H1 (cell line): Measurements from ENCODE around the gene XRCC6. TPM values are rescaled to one million over a fixed set of nuclear protein-coding genes. Genes with fewer than 3 reads are reported as not detected.

Source experiments
- ASH2L ChIP-seq: fragments of 200-600, 300-600 bp; sonication (generic); IDR thresholded peaks from one replicate; pipeline ENCODE4 v1.7.1; 2017; ENCODE audit warnings: low read length
- BRCA1 ChIP-seq: IDR thresholded peaks from 2 replicates; pipeline ENCODE4 v1.6.1; 2012; ENCODE audit warnings: low read depth, low read length, improper control_type of control experiment
- CBX5 ChIP-seq: fragments of 300-800, 300-1000 bp; sonication (generic); IDR thresholded peaks from 2 replicates; pipeline ENCODE4 v1.7.1; 2016; ENCODE audit warnings: antibody characterized with exemption, low read length, low read depth
- CHD2 ChIP-seq: IDR thresholded peaks from 2 replicates; pipeline ENCODE4 v1.6.1; 2012; ENCODE audit warnings: low read length, improper control_type of control experiment
- EGR1 ChIP-seq: IDR thresholded peaks from 2 replicates; pipeline ENCODE4 v1.6.1; 2011; ENCODE audit warnings: low read depth, low read length, borderline replicate concordance
- EP300 ChIP-seq, 2 experiments: IDR thresholded peaks; 1 replicate in 1 of 2; 2 replicates in 1 of 2; pipeline ENCODE4 v1.6.1; 2011 to 2012; ENCODE audit warnings: low read depth in 2 of 2, low read length in 2 of 2, mild to moderate bottlenecking in 2 of 2, borderline replicate concordance in 1 of 2, inconsistent platforms in 1 of 2, moderate library complexity in 1 of 2
- HDAC2 ChIP-seq, 2 experiments: fragments of 300-600 bp in 1 of 2; sonication (generic) in 1 of 2; IDR thresholded peaks; 2 replicates each; pipeline ENCODE4 v1.6.1; 2011 to 2012; ENCODE audit warnings: low read depth in 2 of 2, low read length in 2 of 2, mild to moderate bottlenecking in 2 of 2, moderate library complexity in 2 of 2, borderline replicate concordance in 1 of 2, inconsistent platforms in 1 of 2
- JUN ChIP-seq: IDR thresholded peaks from 2 replicates; pipeline ENCODE4 v1.6.1; 2011; ENCODE audit warnings: low read depth, mild to moderate bottlenecking, improper control_type of control experiment, low read length
- KDM4A ChIP-seq: IDR thresholded peaks from one replicate; pipeline ENCODE4 v1.7.1; 2012; ENCODE audit warnings: low read depth, mild to moderate bottlenecking, moderate library complexity, low read length, inconsistent platforms; ENCODE audit not compliant: severe bottlenecking
- KDM5A ChIP-seq: fragments of 200-600 bp; IDR thresholded peaks from 2 replicates; pipeline ENCODE4 v1.7.1; 2012; ENCODE audit warnings: mild to moderate bottlenecking, low read length, inconsistent platforms, mixed read lengths
- NANOG ChIP-seq: IDR thresholded peaks from 2 replicates; pipeline ENCODE4 v1.6.1; 2011; ENCODE audit warnings: low read length, low read depth, mild to moderate bottlenecking, inconsistent platforms; ENCODE audit not compliant: insufficient read depth, poor library complexity, severe bottlenecking
- PHF8 ChIP-seq: fragments of 200-600 bp; sonication (generic); conservative IDR thresholded peaks from 2 replicates; pipeline ENCODE4 v1.7.1; 2012; ENCODE audit warnings: low read depth, mild to moderate bottlenecking, inconsistent platforms, low read length, moderate library complexity
- POLR2A ChIP-seq, 2 experiments: IDR thresholded peaks; 1 replicate in 1 of 2; 2 replicates in 1 of 2; pipeline ENCODE4 v1.6.1; 2011; ENCODE audit warnings: low read depth in 2 of 2, low read length in 2 of 2, mild to moderate bottlenecking in 2 of 2; ENCODE audit errors: control extremely low read depth in 1 of 2
- RFX5 ChIP-seq: IDR thresholded peaks from 2 replicates; pipeline ENCODE4 v1.6.1; 2011; ENCODE audit warnings: low read depth, low read length, improper control_type of control experiment, borderline replicate concordance
- RXRA ChIP-seq: IDR thresholded peaks from 2 replicates; pipeline ENCODE4 v1.6.1; 2011; ENCODE audit warnings: low read depth, mild to moderate bottlenecking, low read length, moderate library complexity; ENCODE audit not compliant: insufficient read depth
- SIN3A ChIP-seq, 2 experiments: IDR thresholded peaks in 1 of 2; conservative IDR thresholded peaks in 1 of 2; 2 replicates each; pipeline ENCODE4 v1.6.1; 2011 to 2012; ENCODE audit warnings: low read length in 2 of 2, improper control_type of control experiment in 1 of 2, low read depth in 1 of 2, mild to moderate bottlenecking in 1 of 2
- SP4 ChIP-seq: IDR thresholded peaks from 2 replicates; pipeline ENCODE4 v1.6.1; 2012; ENCODE audit warnings: low read length, inconsistent platforms
- TBP ChIP-seq: IDR thresholded peaks from 2 replicates; pipeline ENCODE4 v1.6.1; 2011; ENCODE audit warnings: low read depth, low read length, improper control_type of control experiment
- TCF12 ChIP-seq: IDR thresholded peaks from 2 replicates; pipeline ENCODE4 v1.6.1; 2011; ENCODE audit warnings: low read depth, mild to moderate bottlenecking, low read length
- ZNF274 ChIP-seq: IDR thresholded peaks from 2 replicates; pipeline ENCODE4 v1.7.0; 2012; ENCODE audit warnings: low read length, borderline replicate concordance; ENCODE audit errors: extremely low read depth
- polyA plus RNA-seq, 7 experiments: library from polyadenylated mRNA; depleted of rRNA in 3 of 7; stranded (reverse) in 5 of 7; unstranded in 2 of 7; fragments of >200 nt in 5 of 7; fragments of 200-250 nt in 2 of 7; gene quantifications; 1 replicate in 5 of 7; 2 replicates in 1 of 7; 4 replicates in 1 of 7; pipeline versions ENCODE4 v1.2.1 to v1.2.3, GENCODE V29; 2011 to 2013; ENCODE audit warnings: missing spikeins in 2 of 7, mixed read lengths in 2 of 7
- total RNA-seq: library from RNA; stranded (reverse); fragmentation: NEBNext Ultra II Directional; extraction: Animal tissue kit (Norgen Biotek cat#: 25700); gene quantifications from 2 replicates; pipeline ENCODE4 v1.2.1, GENCODE V29; 2021
- TF ChIP-seq, protein P1 (sequence below): IDR thresholded peaks from 2 replicates; pipeline ENCODE4 v1.6.1; 2012; ENCODE audit warnings: inconsistent platforms

Gene XRCC6
- total and polyA plus RNA-seq, 2 of the 8 experiments (the other 6 are each of a cell fraction or from before 2014, with no cell fraction given): 150 to 490 TPM

DNA sequence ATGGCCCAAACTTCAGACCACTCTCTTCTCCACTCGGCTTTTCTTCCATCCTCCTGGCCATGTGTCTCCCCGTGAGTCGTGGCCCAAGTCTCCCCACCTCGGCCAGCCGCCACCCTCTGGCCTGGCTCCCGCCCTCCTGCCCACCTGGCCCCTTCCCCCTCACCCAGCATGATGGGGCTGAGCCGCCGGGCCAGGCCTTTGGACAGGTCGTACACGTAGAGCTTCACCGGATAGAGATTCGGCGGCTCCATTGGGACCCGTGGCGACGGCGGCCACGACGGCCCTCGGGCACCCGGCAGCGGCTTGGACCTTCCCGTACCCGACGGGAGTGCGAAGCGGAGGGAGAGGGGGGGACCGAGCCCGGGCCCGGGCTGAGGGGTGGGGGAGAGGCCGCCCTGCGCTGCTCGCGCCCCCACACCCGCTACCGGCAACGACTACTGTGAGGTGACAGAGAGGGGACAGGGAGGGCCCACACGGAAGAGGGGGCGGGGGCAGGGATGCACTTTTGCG lies 451 bp upstream of the XRCC6 start, which contains the start of gene DESI1 (continued):
- TF ChIP-seq KDM4A (no peak), ASH2L (peak; percentile 68), KDM5A (no peak), HDAC2 (IDR thresholded peaks at IDR 0.05; ENCODE audit: borderline replicate concordance in 1 of 2, low read depth in 2 of 2, low read length in 2 of 2) (no peak; a peak in 1 of 4 replicates), TCF12 (no peak), SP4 (no peak), EGR1 (peak; percentile 43; the same call in 1 of the 2 replicates), EP300 (IDR thresholded peaks at IDR 0.05; ENCODE audit: borderline replicate concordance in 1 of 2, low read depth in 2 of 2, low read length in 2 of 2) (no peak), PHF8 (peak; percentile 1), CBX5 (no peak), NANOG (no peak), RFX5 (no peak; the same call in 1 of the 2 replicates), SIN3A (conservative IDR thresholded peaks at IDR 0.05 in 1 of 2, IDR thresholded peaks at IDR 0.05 in 1 of 2; ENCODE audit: low read depth in 1 of 2, low read length in 2 of 2) (peak; percentile 12 to 30; a peak in 1 of 4 replicates), JUN (no peak), ZNF274 (no peak), BRCA1 (no peak), POLR2A (IDR thresholded peaks at IDR 0.05; ENCODE audit: control extremely low read depth in 1 of 2, low read depth in 2 of 2, low read length in 2 of 2) (peak in 1 of 2 experiments; percentile 12; a peak in 2 of 3 replicates), RXRA (no peak), CHD2 (peak; percentile 15; the same call in 1 of the 2 replicates), TBP (no peak)
- TF ChIP-seq, protein P1, sequence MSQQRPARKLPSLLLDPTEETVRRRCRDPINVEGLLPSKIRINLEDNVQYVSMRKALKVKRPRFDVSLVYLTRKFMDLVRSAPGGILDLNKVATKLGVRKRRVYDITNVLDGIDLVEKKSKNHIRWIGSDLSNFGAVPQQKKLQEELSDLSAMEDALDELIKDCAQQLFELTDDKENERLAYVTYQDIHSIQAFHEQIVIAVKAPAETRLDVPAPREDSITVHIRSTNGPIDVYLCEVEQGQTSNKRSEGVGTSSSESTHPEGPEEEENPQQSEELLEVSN: peak; percentile 75
